H9 (cell line): ENCODE measurements around the gene VEGFB. TPM values are rescaled to one million over a fixed set of nuclear protein-coding genes. Genes with fewer than 3 reads are reported as not detected.

Source experiments
- DNase-seq: peaks from one replicate; pipeline ENCODE4 v3.0.0-alpha.2; 2017
- H2AFZ ChIP-seq: one replicate; pipeline ENCODE4 v1.6.1; 2013; ENCODE audit warnings: mild to moderate bottlenecking, low read length, control low read depth, moderate library complexity
- H2AK5ac ChIP-seq: 2 replicates; pipeline ENCODE4 v1.6.1; 2013; ENCODE audit warnings: low read length, control low read depth, mixed read lengths; ENCODE audit not compliant: insufficient read length
- H2BK120ac ChIP-seq: one replicate; pipeline ENCODE4 v1.6.1; 2013; ENCODE audit warnings: low read depth, mild to moderate bottlenecking, low read length, control low read depth, inconsistent platforms; ENCODE audit not compliant: poor library complexity, severe bottlenecking
- H2BK12ac ChIP-seq: 2 replicates; pipeline ENCODE4 v1.6.1; 2013; ENCODE audit warnings: low read length, control low read depth, mixed read lengths, low read depth; ENCODE audit not compliant: insufficient read length
- H2BK15ac ChIP-seq: 2 replicates; pipeline ENCODE4 v1.6.1; 2013; ENCODE audit warnings: low read depth, low read length, control low read depth
- H2BK20ac ChIP-seq: one replicate; pipeline ENCODE4 v1.6.1; 2013; ENCODE audit warnings: low read depth, mild to moderate bottlenecking, low read length, control low read depth, inconsistent platforms; ENCODE audit not compliant: poor library complexity, severe bottlenecking
- H2BK5ac ChIP-seq: 2 replicates; pipeline ENCODE4 v1.6.1; 2013; ENCODE audit warnings: low read length, control low read depth, mixed read lengths; ENCODE audit not compliant: insufficient read length
- H3K14ac ChIP-seq: 2 replicates; pipeline ENCODE4 v1.6.1; 2013; ENCODE audit warnings: low read length, control low read depth; ENCODE audit not compliant: insufficient read depth
- H3K18ac ChIP-seq: 2 replicates; pipeline ENCODE4 v1.6.1; 2013; ENCODE audit warnings: low read depth, mild to moderate bottlenecking, mixed read lengths, low read length, control low read depth; ENCODE audit not compliant: insufficient read length
- H3K23ac ChIP-seq: 2 replicates; pipeline ENCODE4 v1.6.1; 2013; ENCODE audit warnings: low read length, control low read depth, mixed read lengths, low read depth; ENCODE audit not compliant: insufficient read length
- H3K23me2 ChIP-seq: 2 replicates; pipeline ENCODE4 v1.6.1; 2013; ENCODE audit warnings: low read depth, mild to moderate bottlenecking, mixed read lengths, low read length, control low read depth; ENCODE audit not compliant: insufficient read length, poor library complexity, severe bottlenecking
- H3K27ac ChIP-seq: 2 replicates; pipeline ENCODE4 v1.5.1; 2013; ENCODE audit warnings: low read length, control low read depth, mixed read lengths, low read depth; ENCODE audit not compliant: insufficient read length
- H3K27me3 ChIP-seq: 2 replicates; pipeline ENCODE4 v1.6.1; 2013; ENCODE audit warnings: low read length, control low read depth, inconsistent platforms; ENCODE audit not compliant: insufficient read depth
- H3K4ac ChIP-seq: 2 replicates; pipeline ENCODE4 v1.6.1; 2013; ENCODE audit warnings: low read depth, mild to moderate bottlenecking, control low read depth, inconsistent platforms, low read length, moderate library complexity
- H3K4me1 ChIP-seq: 2 replicates; pipeline ENCODE4 v1.6.1; 2013; ENCODE audit warnings: low read length, control low read depth, inconsistent platforms; ENCODE audit not compliant: insufficient read depth
- H3K4me2 ChIP-seq: 2 replicates; pipeline ENCODE4 v1.6.1; 2013; ENCODE audit warnings: low read length, control low read depth, mixed read lengths; ENCODE audit not compliant: insufficient read length, insufficient read depth
- H3K56ac ChIP-seq: 2 replicates; pipeline ENCODE4 v1.6.1; 2013; ENCODE audit warnings: low read depth, mild to moderate bottlenecking, mixed read lengths, low read length, control low read depth; ENCODE audit not compliant: insufficient read length
- H3K79me1 ChIP-seq: 2 replicates; pipeline ENCODE4 v1.6.1; 2013; ENCODE audit warnings: low read depth, mild to moderate bottlenecking, moderate library complexity, low read length, control low read depth, inconsistent platforms; ENCODE audit not compliant: insufficient read depth, poor library complexity, severe bottlenecking
- H3K79me2 ChIP-seq: 2 replicates; pipeline ENCODE4 v1.6.1; 2013; ENCODE audit warnings: low read length, control low read depth, inconsistent platforms; ENCODE audit not compliant: insufficient read depth
- H3K9ac ChIP-seq: 2 replicates; pipeline ENCODE4 v1.6.1; 2013; ENCODE audit warnings: low read length, control low read depth, mixed read lengths; ENCODE audit not compliant: insufficient read length; ENCODE audit errors: extremely low read depth
- H3K9me3 ChIP-seq: one replicate; pipeline ENCODE4 v1.6.1; 2013; ENCODE audit warnings: low read depth, low read length, inconsistent platforms; ENCODE audit not compliant: control insufficient read depth
- H3T11ph ChIP-seq: one replicate; pipeline ENCODE4 v1.6.1; 2013; ENCODE audit warnings: mild to moderate bottlenecking, low read length, control low read depth, inconsistent platforms
- H4K20me1 ChIP-seq: one replicate; pipeline ENCODE4 v1.6.1; 2013; ENCODE audit not compliant: control insufficient read depth, insufficient read length, insufficient read depth
- H4K5ac ChIP-seq: 2 replicates; pipeline ENCODE4 v1.6.1; 2013; ENCODE audit warnings: low read depth, mild to moderate bottlenecking, mixed read lengths, low read length, control low read depth; ENCODE audit not compliant: insufficient read length
- H4K8ac ChIP-seq: replicated peaks from 2 replicates; pipeline ENCODE4 v1.6.1; 2013; ENCODE audit warnings: low read length, control low read depth, mixed read lengths, low read depth; ENCODE audit not compliant: insufficient read length
- H4K91ac ChIP-seq: 2 replicates; pipeline ENCODE4 v1.6.1; 2013; ENCODE audit warnings: low read depth, mild to moderate bottlenecking, moderate library complexity, mixed read lengths, low read length, control low read depth; ENCODE audit not compliant: insufficient read length
- H3K27ac Mint-ChIP-seq, 3 experiments: 2 replicates in 2 of 3; 3 replicates in 1 of 3; pipeline ENCODE4 v1.8.0; 2020 to 2021; ENCODE audit warnings: mixed read lengths in 3 of 3, mild to moderate bottlenecking in 1 of 3, moderate library complexity in 1 of 3
- H3K27me3 Mint-ChIP-seq: 2 replicates; pipeline ENCODE4 v1.8.0; 2021; ENCODE audit warnings: low read depth, mild to moderate bottlenecking, moderate library complexity, mixed read lengths
- H3K36me3 Mint-ChIP-seq, 3 experiments: 2 replicates in 2 of 3; 3 replicates in 1 of 3; pipeline ENCODE4 v1.8.0; 2020 to 2021; ENCODE audit warnings: low read depth in 3 of 3, mixed read lengths in 3 of 3; ENCODE audit not compliant: insufficient read depth in 1 of 3
- H3K4me1 Mint-ChIP-seq, 2 experiments: 2 replicates each; pipeline ENCODE4 v1.8.0; 2020; ENCODE audit warnings: mixed read lengths in 2 of 2
- H3K4me3 Mint-ChIP-seq, 2 experiments: 2 replicates in 1 of 2; 3 replicates in 1 of 2; pipeline ENCODE4 v1.8.0; 2020 to 2021; ENCODE audit warnings: mild to moderate bottlenecking in 2 of 2, mixed read lengths in 2 of 2, moderate library complexity in 1 of 2
- H3K9me3 Mint-ChIP-seq, 2 experiments: 2 replicates in 1 of 2; 3 replicates in 1 of 2; pipeline ENCODE4 v1.8.0; 2020; ENCODE audit warnings: mild to moderate bottlenecking in 2 of 2, mixed read lengths in 2 of 2, moderate library complexity in 1 of 2
- CTCF ChIP-seq: fragments of 200-600 bp; sonication (generic); conservative IDR thresholded peaks from 3 replicates; pipeline ENCODE4 v1.8.0; 2021; ENCODE audit warnings: antibody characterized with exemption, mild to moderate bottlenecking
- WGBS: extraction: QIAGEN DNeasy Blood & Tissue Kit; methylation state at CpG from one replicate; pipeline ENCODE4 v1.1.7; 2013; ENCODE audit warnings: missing lambda C conversion rate, low lambda C conversion rate, mixed read lengths; ENCODE audit not compliant: insufficient read length; ENCODE audit errors: extremely low coverage; 5-methylcytosine and 5-hydroxymethylcytosine counted together
- total RNA-seq: library from RNA; stranded (reverse); gene quantifications from 2 replicates; pipeline ENCODE4 v1.2.1, GENCODE V29; 2021

VEGFB gene
- total RNA-seq, 1 experiment from 2014 or later: 57.7 TPM

DNA sequence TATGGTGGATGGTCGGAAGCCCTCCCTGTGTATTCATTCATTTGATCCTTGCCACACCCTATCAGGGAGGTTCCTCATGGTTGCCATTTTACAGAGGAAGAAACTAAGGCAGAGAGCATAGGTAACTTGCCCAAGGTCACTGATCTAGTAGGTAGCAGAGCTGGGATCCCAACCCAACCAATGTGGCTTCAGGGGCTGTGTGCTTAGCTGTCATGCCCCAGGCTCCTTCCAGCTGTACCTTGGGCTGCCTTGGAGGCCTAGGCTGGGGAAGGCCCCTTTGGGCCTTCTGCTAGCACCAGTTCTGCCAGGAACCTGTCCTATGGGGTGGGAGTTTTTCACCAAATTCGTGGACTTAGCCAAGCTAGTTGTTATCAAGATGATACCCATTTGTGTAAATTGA is 41.5 kb downstream of the VEGFB start:
- no peak overlapping the region for H3T11ph ChIP-seq
- H3K56ac ChIP-seq: no peak overlapping the region

More for the DNA sequence above, 41.5 kb downstream of the VEGFB start:
- Histone ChIP-seq H3K14ac (no peak overlapping the region), H3K27me3 (no peaks in the 10 kb centered on the region), H3K23ac (no peak overlapping the region), H3K4me1 (no peaks in the 10 kb centered on the region), H4K8ac (no peak overlapping the region), H3K9ac (no peak overlapping the region), H3K27ac (no peak overlapping the region), H2AFZ (no peak overlapping the region), H3K18ac (no peak overlapping the region), H3K79me1 (no peaks in the 10 kb centered on the region), H3K9me3 (no peaks in the 10 kb centered on the region), H4K91ac (no peak overlapping the region), H2BK120ac (no peak overlapping the region), H3K4ac (no peak overlapping the region), H2BK20ac (no peak overlapping the region), H4K5ac (no peak overlapping the region), H3K23me2 (peaks cover 5% of the 10 kb centered on the region), H3K4me2 (no peak overlapping the region), H3K79me2 (no peaks in the 10 kb centered on the region), H2BK12ac (no peak overlapping the region), H2BK15ac (no peak overlapping the region), H4K20me1 (peaks cover 2% of the 10 kb centered on the region), H2AK5ac (no peak overlapping the region), H2BK5ac (no peak overlapping the region)
- no CpG with 5 or more reads among the region's 2 CpGs for WGBS
- no peak overlapping the region for H3K4me3 Mint-ChIP-seq
- TF ChIP-seq CTCF: no peak
- no peaks in the 10 kb centered on the region; the same call in none of the 2 replicates for H3K27me3 Mint-ChIP-seq
- DNase-seq: no peak
- peaks cover 0 to 9% (median 6%) of the 10 kb centered on the region in 3 experiments; a peak in 4 of 7 replicates for H3K36me3 Mint-ChIP-seq
- no peaks in the 10 kb centered on the region for H3K9me3 Mint-ChIP-seq
- H3K27ac Mint-ChIP-seq: no peak overlapping the region
- peaks cover 12 to 16% of the 10 kb centered on the region in 2 experiments for H3K4me1 Mint-ChIP-seq
